ENCODE data around the gene CITED1.

- TF ChIP-seq FOXA1 (IDR thresholded peaks at IDR 0.05) = no peak
- TF ChIP-seq TARDBP (IDR thresholded peaks at IDR 0.05) = no peak
- no peak for TF ChIP-seq FOXK2 (IDR thresholded peaks at IDR 0.05)
- no peak for TF ChIP-seq FOXM1 (IDR thresholded peaks at IDR 0.05; ENCODE audit: borderline replicate concordance)
- no peak for TF ChIP-seq BHLHE40 (IDR thresholded peaks at IDR 0.05; ENCODE audit: borderline replicate concordance)
- TF ChIP-seq ARNT (IDR thresholded peaks at IDR 0.05) = no peak
- no peak for TF ChIP-seq SP1 (IDR thresholded peaks at IDR 0.05)
- no peak for TF ChIP-seq CTBP1 (IDR thresholded peaks at IDR 0.05; ENCODE audit: borderline replicate concordance)
- TF ChIP-seq HDGF (IDR thresholded peaks at IDR 0.05; ENCODE audit: borderline replicate concordance) = no peak
- no peak for TF ChIP-seq NFRKB (IDR thresholded peaks at IDR 0.05)
- TF ChIP-seq L3MBTL2 (conservative IDR thresholded peaks at IDR 0.05) = no peak
- no peak for TF ChIP-seq LEF1 (IDR thresholded peaks at IDR 0.05; ENCODE audit: borderline replicate concordance)
- no peak for TF ChIP-seq SUZ12 (IDR thresholded peaks at IDR 0.05)
These were observed 34.9 kb upstream of the CITED1 start for GRCh38 chrX:72340626-72341025.
